DOHH2 (cell line): ENCODE data around the gene PDE4D.

Experiments used
- H3F3A ChIP-seq: fragments of 200-600 bp; sonication (generic), shearing (Covaris generic); 2 replicates; pipeline ENCODE4 v1.6.0; 2016; ENCODE audit warnings: antibody characterized with exemption, mild to moderate bottlenecking; ENCODE audit not compliant: control insufficient read depth, insufficient read depth
- H3K27ac ChIP-seq: fragments of 200-600 bp; sonication (generic); 2 replicates; pipeline ENCODE4 v1.5.1; 2014; ENCODE audit warnings: low read depth, mild to moderate bottlenecking, low read length, moderate library complexity
- H3K27me3 ChIP-seq: fragments of 200-600 bp; sonication (generic); 2 replicates; pipeline ENCODE4 v1.6.1; 2014; ENCODE audit warnings: mild to moderate bottlenecking, low read length, mixed read lengths; ENCODE audit not compliant: control insufficient read depth
- H3K36me3 ChIP-seq: fragments of 200-600 bp; sonication (generic); 2 replicates; pipeline ENCODE4 v1.6.1; 2014; ENCODE audit warnings: mild to moderate bottlenecking, low read length, moderate library complexity, mixed read lengths; ENCODE audit not compliant: control insufficient read depth
- H3K4me1 ChIP-seq: fragments of 200-600 bp; sonication (generic); 2 replicates; pipeline ENCODE4 v1.6.1; 2014; ENCODE audit warnings: mild to moderate bottlenecking, low read length, mixed read lengths; ENCODE audit not compliant: control insufficient read depth
- H3K4me2 ChIP-seq: fragments of 200-600 bp; sonication (generic); 2 replicates; pipeline ENCODE4 v1.6.0; 2014; ENCODE audit warnings: mild to moderate bottlenecking, low read length, moderate library complexity
- H3K4me3 ChIP-seq: fragments of 200-600 bp; sonication (generic); 2 replicates; pipeline ENCODE4 v1.5.1; 2014; ENCODE audit warnings: mild to moderate bottlenecking, low read length, mixed read lengths
- H3K79me2 ChIP-seq: fragments of 200-600 bp; sonication (generic); 2 replicates; pipeline ENCODE4 v1.6.1; 2014; ENCODE audit warnings: mild to moderate bottlenecking, low read length, mixed read lengths; ENCODE audit not compliant: control insufficient read depth
- H3K9me2 ChIP-seq: fragments of 200-600 bp; sonication (generic); replicated peaks from 2 replicates; pipeline ENCODE4 v1.6.1; 2014; ENCODE audit warnings: mild to moderate bottlenecking, low read length, mixed read lengths; ENCODE audit not compliant: control insufficient read depth
- H3K9me3 ChIP-seq: fragments of 200-600 bp; sonication (generic); 2 replicates; pipeline ENCODE4 v1.6.1; 2014; ENCODE audit warnings: antibody characterized with exemption, low read length, mixed read lengths; ENCODE audit not compliant: control insufficient read depth, insufficient read depth
- H4K20me1 ChIP-seq: fragments of 200-600 bp; sonication (generic); 2 replicates; pipeline ENCODE4 v1.6.0; 2014; ENCODE audit warnings: low read depth, mild to moderate bottlenecking, antibody characterized with exemption, low read length, moderate library complexity; ENCODE audit not compliant: control insufficient read depth, insufficient read depth
- EZH2phosphoT487 ChIP-seq: fragments of 200-600 bp; sonication (generic); IDR thresholded peaks from 2 replicates; pipeline ENCODE4 v1.6.1; 2017; ENCODE audit warnings: borderline replicate concordance, mild to moderate bottlenecking, antibody characterized with exemption, low read length, moderate library complexity, mixed read lengths
- TF ChIP-seq, protein P1 (sequence below): fragments of 200-600 bp; sonication (generic); IDR thresholded peaks from one replicate; pipeline ENCODE4 v1.5.1; 2014; ENCODE audit warnings: antibody characterized with exemption, mild to moderate bottlenecking, low read depth, low read length; ENCODE audit not compliant: poor library complexity, severe bottlenecking

PDE4D gene

DNA sequence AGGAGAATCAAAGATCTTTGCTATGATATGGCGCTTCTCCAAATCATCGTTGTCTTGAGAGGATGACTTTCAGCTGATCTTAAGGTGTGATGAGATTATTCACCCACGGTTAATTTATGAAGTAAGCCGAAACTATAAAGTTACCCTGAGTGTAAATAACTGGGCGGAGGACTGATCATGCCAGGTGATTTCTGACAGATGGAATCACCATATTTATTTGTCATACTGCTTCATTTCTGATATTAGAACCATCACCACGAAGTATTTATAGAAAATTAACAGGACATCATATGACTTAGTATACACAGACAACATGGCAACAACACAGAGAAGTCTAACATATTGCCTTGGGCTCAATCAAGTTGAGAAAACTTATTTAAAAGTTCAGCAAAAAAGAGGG lies 708.8 kb downstream of the PDE4D start:
- Histone ChIP-seq H3K4me3 (no peak overlapping the region), H4K20me1 (no peaks in the 10 kb centered on the region), H3K4me2 (no peak overlapping the region), H3K4me1 (peaks cover 14% of the 10 kb centered on the region), H3K9me3 (no peaks in the 10 kb centered on the region), H3K36me3 (no peaks in the 10 kb centered on the region), H3F3A (no peaks in the 10 kb centered on the region), H3K27me3 (peaks cover 9% of the 10 kb centered on the region), H3K79me2 (no peaks in the 10 kb centered on the region), H3K27ac (no peak overlapping the region), H3K9me2 (no peaks in the 10 kb centered on the region)
- TF ChIP-seq, protein P1, sequence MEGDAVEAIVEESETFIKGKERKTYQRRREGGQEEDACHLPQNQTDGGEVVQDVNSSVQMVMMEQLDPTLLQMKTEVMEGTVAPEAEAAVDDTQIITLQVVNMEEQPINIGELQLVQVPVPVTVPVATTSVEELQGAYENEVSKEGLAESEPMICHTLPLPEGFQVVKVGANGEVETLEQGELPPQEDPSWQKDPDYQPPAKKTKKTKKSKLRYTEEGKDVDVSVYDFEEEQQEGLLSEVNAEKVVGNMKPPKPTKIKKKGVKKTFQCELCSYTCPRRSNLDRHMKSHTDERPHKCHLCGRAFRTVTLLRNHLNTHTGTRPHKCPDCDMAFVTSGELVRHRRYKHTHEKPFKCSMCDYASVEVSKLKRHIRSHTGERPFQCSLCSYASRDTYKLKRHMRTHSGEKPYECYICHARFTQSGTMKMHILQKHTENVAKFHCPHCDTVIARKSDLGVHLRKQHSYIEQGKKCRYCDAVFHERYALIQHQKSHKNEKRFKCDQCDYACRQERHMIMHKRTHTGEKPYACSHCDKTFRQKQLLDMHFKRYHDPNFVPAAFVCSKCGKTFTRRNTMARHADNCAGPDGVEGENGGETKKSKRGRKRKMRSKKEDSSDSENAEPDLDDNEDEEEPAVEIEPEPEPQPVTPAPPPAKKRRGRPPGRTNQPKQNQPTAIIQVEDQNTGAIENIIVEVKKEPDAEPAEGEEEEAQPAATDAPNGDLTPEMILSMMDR, result no peak
- no peak for TF ChIP-seq EZH2phosphoT487

GRCh38 chr5:59182760-59183159 lies 710.8 kb downstream of the PDE4D start:
- H4K20me1 ChIP-seq, result no peaks in the 10 kb centered on the region
- no peaks in the 10 kb centered on the region for H3F3A ChIP-seq
- H3K27ac ChIP-seq, result no peak overlapping the region
- no peak overlapping the region for H3K4me3 ChIP-seq
- H3K27me3 ChIP-seq, result peaks cover 8% of the 10 kb centered on the region
- peaks cover 21% of the 10 kb centered on the region for H3K4me1 ChIP-seq
- H3K36me3 ChIP-seq, result no peaks in the 10 kb centered on the region
- no peak overlapping the region for H3K4me2 ChIP-seq
- no peaks in the 10 kb centered on the region for H3K9me2 ChIP-seq
- no peaks in the 10 kb centered on the region for H3K79me2 ChIP-seq
- no peaks in the 10 kb centered on the region for H3K9me3 ChIP-seq
- no peak for TF ChIP-seq EZH2phosphoT487
- TF ChIP-seq, protein P1, result no peak

- Histone ChIP-seq H3K4me2 (no peak overlapping the region), H3K36me3 (no peaks in the 10 kb centered on the region), H3F3A (no peaks in the 10 kb centered on the region), H3K4me1 (peaks cover 29% of the 10 kb centered on the region), H3K27me3 (peaks cover 8% of the 10 kb centered on the region), H3K4me3 (no peak overlapping the region), H4K20me1 (no peaks in the 10 kb centered on the region), H3K9me2 (no peaks in the 10 kb centered on the region), H3K27ac (no peak overlapping the region), H3K9me3 (no peaks in the 10 kb centered on the region), H3K79me2 (no peaks in the 10 kb centered on the region)
- TF ChIP-seq, protein P1, result no peak
Observed at GRCh38 chr5:59180515-59180914, 713.0 kb downstream of the PDE4D start.

DNA sequence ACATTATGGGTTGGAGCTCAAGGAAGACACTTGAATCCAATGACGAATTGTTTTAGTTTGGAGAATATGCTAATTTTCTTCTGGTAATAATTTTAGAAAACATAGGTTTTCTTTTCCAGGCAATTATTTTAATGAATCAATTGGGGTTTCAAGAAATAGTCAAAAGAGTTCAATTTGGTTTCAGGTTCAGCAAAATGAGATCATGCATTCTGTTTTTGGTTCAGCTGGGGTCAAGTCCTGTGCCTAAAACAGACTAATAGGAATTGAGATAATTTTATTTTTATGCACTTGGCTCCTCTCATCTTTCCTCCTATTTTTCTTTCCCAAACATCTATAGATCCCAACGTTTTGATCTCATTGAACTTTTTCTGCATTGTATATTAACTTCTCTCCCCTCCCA lies 713.8 kb downstream of the PDE4D start:
- no peaks in the 10 kb centered on the region for H3K9me3 ChIP-seq
- H3K4me3 ChIP-seq, result no peak overlapping the region
- TF ChIP-seq, protein P1, result no peak
- no peak for TF ChIP-seq EZH2phosphoT487
- H3K4me1 ChIP-seq, result peaks cover 35% of the 10 kb centered on the region
- H3K79me2 ChIP-seq, result no peaks in the 10 kb centered on the region
- H3K27me3 ChIP-seq, result peaks cover 5% of the 10 kb centered on the region; the same call in 1 of the 2 replicates
- H3F3A ChIP-seq, result no peaks in the 10 kb centered on the region
- no peak overlapping the region for H3K27ac ChIP-seq
- H4K20me1 ChIP-seq, result no peaks in the 10 kb centered on the region
- no peaks in the 10 kb centered on the region for H3K36me3 ChIP-seq
- no peak overlapping the region for H3K4me2 ChIP-seq
- H3K9me2 ChIP-seq, result no peaks in the 10 kb centered on the region
